GM12891 (cell line): Measurements from ENCODE around the gene CMTR1.

ENCODE experiments used
- PAX5 ChIP-seq: IDR thresholded peaks from 2 replicates; pipeline ENCODE4 v1.6.1; 2011; ENCODE audit warnings: low read length, moderate library complexity, mild to moderate bottlenecking; ENCODE audit not compliant: insufficient read depth, severe bottlenecking
- POLR2A ChIP-seq: IDR thresholded peaks from 2 replicates; pipeline ENCODE4 v1.6.1; 2011; ENCODE audit warnings: low read depth, low read length, control low read depth
- POLR2AphosphoS5 ChIP-seq: IDR thresholded peaks from 2 replicates; pipeline ENCODE4 v1.6.1; 2011; ENCODE audit warnings: low read depth, low read length, control low read depth
- POU2F2 ChIP-seq: IDR thresholded peaks from 2 replicates; pipeline ENCODE4 v1.6.1; 2011; ENCODE audit warnings: low read depth, mild to moderate bottlenecking, control low read depth, low read length, moderate library complexity
- SPI1 ChIP-seq: IDR thresholded peaks from 2 replicates; pipeline ENCODE4 v1.6.1; 2011; ENCODE audit warnings: low read depth, low read length, control low read depth
- TAF1 ChIP-seq: IDR thresholded peaks from 2 replicates; pipeline ENCODE4 v1.6.1; 2011; ENCODE audit warnings: low read depth, low read length, control low read depth

DNA sequence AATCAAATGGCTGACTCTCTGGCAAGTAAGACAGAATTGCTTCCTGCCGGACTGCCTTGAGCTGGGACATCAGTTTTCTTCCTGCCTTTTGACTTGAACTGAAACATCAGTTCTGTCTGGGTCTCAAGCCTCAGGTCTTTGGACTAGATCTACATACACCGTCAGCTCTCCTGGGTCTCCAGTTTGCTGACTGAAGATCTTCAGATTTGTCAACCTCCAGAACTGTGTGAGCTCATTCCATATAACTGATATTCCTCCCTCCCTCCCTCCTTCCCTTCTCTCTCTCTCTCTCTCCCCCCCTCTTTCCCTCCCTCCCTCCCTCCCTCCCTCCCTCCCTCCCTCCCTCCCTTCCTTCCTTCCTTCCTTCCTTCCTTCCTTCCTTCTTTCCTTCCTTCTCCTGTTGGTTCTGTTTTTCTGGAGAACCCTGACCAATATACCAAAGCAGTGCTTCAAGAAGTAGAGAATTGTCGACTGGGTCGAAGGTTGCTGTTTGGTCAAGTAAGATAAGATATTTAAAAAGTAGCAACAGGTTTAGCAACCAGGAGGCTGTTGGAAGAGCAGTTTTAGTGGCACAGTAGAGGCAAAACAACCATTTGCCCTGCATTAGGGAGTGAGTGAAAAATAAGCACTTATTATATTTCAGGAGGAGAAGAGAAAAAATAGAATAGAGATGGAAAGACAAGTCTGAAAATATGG lies 33.1 kb upstream of the CMTR1 start:
- no peak for TF ChIP-seq POLR2A
- TF ChIP-seq POLR2AphosphoS5: no peak
- no peak for TF ChIP-seq TAF1
- TF ChIP-seq SPI1: no peak
- no peak for TF ChIP-seq PAX5
- no peak for TF ChIP-seq POU2F2
